GM19025 (cell line): ENCODE measurements around the gene ZNF891.

Experiments
- ATAC-seq: cut with Tn5 transposase; IDR thresholded peaks from one replicate; pipeline ENCODE4 v1.9.1; 2021; ENCODE audit warnings: mild to moderate bottlenecking, low read depth, moderate library complexity; ENCODE audit not compliant: unreplicated experiment

ZNF891 gene

DNA sequence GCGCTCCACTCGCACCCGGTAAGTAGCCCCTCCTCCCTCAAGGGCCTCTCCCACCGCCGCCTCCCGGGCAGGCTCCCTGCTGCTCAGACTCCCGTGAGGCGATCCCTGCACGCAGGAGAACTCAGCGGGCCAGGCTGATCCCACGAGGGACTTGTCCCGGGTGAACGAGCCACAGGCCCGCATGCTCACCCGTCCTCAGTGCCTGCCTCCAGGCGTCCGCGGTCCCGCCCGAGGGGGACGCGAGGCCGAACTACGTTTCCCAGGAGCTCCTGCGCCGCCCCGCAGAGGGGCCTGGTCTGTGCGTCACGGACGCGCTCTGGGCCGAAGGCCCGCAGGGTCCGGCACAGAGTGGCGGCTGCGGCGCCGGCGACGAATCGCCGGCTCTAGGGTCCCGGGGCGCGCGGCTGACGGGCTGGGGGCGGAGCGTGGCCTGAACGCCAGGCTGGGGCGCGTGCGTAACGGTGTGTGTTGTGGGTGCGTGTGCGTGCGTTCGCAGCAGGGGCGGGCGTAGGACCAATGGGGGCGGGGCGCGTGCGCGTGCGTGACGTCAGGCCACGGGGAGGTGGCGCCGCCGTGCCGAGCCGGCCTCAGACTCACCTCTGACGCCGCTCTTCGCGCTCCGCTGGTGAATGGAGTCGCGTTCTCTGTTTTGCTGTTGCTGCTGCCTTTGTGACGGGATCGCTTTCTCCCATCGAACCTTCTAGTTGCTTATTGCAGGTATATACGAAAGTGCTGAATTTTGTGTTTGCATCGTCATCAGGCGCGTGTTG is at the start of gene ZNF891, which contains the start of gene ZNF10:
Gene ZNF891, minus strand, starts transcription at position 237 of the 770 bp plus-strand sequence. CDS start 8,356 bp downstream, outside the sequence.
Gene ZNF10, plus strand, starts transcription at position 590 of the 770 bp plus-strand sequence. CDS start 13,866 bp downstream, outside the sequence.
- ATAC-seq, result peak; percentile 89

DNA sequence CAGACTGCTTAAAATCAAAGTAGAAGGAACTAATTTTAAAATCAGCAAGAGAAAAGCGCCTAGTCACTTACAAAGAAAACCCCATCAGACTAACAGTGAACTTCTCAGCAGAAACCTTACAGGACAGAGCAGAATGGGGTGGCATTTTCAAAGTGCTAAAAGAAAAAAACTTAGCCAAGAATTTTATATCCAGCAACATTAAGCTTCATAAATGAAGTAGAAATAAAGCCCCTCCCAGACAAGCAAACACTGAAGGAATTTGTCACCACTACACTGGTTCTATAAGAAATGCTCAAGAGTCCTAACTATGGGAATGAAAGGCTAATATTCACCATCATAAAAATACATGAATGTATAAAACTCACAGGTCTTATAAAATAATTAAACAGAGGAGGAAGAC is 44.8 kb upstream of the ZNF891 start:
- ATAC-seq, result no peak

DNA sequence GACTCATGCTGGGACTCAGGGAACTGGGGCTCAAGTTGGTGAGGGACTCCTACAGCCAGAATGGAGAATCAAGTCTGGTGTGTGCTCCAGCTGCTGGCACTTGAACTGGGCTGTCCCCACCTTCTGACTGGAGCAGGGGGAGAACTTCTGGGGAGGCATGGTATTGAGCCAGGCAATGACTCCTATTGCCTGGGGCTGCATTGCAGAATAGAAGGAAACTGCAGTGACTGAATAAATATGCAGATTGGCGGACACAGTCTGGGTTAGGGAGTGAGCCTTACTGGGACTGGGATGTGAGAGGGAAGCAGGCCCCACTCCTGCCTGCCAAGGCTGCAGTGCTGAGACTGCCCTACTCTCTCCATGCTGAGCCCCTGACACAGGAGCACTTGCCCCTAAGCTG is 42.4 kb upstream of the ZNF891 start:
- no peak for ATAC-seq

DNA sequence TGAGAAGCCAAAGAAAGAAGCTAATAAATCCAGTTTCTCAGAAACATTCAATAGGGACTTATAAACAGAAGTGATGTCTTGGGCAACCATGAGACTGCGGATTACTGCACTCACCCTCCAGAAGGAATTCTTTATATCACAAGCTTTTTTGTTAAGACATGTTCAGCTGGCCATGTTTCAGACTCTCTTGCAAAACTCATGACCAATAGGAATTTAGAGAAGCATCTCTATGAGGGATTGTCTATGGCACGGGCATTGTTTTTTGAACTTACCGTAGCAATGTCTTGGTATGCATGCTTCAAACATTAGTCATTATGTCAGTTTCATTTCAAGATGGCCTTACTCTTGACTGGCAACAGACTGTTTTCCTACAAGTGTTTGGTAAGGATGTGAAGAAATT is 35.7 kb upstream of the ZNF891 start:
- ATAC-seq, result no peak

DNA sequence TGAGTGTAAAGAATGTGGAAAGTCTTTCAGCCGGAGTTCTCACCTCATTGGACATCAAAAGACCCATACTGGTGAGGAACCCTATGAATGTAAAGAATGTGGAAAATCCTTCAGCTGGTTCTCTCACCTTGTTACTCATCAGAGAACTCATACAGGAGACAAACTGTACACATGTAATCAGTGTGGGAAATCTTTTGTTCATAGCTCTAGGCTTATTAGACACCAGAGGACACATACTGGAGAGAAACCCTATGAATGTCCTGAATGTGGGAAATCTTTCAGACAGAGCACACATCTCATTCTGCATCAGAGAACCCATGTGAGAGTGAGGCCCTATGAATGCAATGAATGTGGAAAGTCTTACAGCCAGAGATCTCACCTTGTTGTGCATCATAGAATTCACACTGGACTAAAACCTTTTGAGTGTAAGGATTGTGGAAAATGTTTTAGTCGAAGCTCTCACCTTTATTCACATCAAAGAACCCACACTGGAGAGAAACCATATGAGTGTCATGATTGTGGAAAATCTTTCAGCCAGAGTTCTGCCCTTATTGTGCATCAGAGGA is 26.1 kb upstream of the ZNF891 start:
- no peak for ATAC-seq

DNA sequence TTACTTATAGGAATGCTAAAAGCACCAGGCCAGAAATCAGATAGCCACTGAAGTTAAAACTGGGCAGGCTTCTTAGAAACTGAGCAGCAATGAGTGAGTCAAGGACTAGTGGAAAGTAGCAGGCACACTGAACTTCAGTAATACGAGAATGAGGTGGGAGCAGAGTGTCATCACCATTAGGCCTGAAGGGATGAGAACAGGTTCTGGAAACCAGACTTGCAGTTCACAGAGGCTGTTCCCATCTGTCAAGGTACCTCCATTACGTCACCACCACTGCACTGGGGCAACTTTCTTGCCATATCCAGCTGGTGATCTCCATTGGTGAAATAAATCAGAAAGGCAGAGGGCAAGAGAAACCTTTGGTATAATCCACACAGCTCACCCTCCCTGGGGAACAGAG is 15.9 kb upstream of the ZNF891 start:
- no peak for ATAC-seq

DNA sequence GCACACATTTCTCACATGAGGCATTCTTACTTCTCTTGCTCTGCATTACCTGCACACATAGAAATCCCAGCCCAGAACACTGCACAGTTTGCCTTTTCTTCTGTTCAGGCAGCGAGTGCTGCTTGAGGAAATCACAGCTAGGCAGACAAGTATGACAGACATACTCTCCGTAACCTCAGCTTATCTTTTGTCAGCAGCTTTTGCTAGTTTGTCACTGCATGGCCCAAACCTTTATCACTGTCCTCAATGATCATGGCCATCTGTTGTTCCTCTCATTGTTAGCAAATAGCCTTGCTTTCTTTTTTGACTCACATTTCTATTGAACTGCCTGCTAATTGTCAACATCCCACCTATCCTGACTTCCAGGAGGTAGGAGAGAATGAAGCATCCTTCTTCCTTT is 5.7 kb upstream of the ZNF891 start:
- ATAC-seq, result no peak

DNA sequence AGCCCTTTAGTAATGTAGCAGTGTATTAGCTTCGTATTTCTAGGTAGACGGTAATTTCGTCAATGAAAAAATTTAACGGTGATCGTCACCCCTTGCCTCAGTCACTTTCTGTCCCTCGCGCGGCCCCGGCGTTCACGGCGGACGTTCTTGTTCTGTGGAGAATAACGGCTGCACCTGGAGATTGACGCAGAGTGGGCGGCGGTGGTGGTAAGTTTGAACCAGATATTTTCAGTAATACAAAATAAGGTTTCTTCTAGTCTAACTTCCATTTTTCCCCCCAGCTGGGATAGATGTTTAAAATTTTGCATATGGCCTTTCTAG is 694 bp upstream of the ZNF891 start:
- no peak for ATAC-seq

DNA sequence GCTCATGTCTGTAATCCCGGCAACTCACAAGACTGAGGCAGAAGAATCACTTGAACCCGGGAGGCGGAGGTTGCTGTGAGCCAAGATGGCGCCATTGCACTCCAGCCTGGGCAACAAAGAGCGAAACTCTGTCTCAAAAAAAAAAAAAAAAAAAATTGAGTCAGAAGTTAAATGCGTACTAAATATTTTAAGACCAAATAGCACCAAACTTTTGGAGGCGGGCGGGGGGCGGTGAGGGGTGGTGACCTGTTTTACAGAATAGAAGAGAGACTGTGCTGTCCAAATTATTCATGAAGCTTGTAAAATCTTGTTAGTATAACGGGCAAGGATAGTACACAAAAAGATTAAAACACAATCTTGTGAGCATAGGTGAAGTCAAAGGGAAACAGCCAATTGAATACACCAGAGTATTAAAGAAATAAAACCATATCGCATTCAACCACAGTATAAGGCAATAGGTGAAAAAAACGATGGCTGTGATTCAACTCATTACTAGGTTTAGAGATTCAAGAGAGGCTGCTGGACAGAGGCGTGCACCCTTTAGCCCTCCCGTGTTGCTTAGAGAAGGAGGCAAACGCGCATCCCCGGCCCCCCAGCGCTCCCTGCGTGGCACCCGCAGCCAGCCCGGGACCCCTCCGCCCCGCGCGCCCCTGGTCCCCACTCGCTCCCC is 571 bp downstream of the ZNF891 start:
- no peak for ATAC-seq

DNA sequence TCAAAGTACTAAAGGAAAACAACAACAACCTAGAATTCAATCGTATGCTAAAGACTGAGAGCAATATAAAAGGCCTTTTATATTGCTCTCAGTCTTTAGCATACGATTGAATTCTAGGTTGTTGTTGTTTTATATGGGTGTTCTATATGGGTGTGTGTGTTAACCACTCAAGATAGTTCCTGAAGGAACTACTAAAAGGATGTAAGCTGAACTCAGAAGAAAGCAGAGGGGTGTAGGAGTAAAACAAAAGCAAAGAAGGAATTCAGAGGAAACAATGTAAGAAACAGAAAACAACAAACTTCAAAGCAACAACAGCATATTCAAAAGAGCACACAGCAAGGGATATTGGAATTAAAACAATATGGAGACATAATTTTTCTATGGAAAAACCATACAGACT is 5.4 kb downstream of the ZNF891 start:
- no peak for ATAC-seq

DNA sequence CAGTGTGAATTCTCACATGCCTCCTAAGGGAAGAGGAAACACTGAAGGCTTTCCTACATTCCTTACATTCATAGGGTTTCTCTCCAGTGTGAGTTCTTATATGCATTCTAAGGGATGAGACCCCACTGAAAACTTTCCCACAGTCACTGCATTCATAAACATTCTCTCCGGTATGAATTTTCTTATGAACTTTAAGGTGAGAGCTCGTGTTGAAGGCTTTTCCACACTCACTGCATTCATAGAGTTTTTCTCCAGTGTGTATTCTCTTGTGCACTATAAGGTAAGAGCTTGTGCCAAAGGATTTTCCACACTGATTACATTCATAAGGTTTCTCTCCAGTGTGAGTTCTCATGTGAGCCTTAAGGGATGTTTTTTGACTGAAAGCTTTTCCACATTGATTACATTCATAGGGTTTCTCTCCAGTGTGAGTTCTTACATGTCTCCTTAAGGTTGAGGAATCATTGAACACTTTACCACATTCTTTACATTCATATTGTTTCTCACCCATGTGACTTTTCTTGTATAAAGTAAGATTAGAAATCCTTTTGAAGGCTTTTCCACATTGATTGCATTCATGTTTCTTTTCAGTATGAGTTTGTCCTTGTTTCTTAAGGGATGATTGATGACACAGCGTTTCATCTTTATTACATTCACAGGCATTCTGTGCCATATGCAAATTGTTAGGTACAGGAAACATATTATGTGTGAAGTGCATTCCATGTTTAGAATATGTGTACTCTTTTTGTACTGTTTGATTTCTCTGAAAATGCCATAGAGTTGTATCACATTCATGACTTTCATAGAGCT is 9.5 kb downstream of the ZNF891 start:
- no peak for ATAC-seq

DNA sequence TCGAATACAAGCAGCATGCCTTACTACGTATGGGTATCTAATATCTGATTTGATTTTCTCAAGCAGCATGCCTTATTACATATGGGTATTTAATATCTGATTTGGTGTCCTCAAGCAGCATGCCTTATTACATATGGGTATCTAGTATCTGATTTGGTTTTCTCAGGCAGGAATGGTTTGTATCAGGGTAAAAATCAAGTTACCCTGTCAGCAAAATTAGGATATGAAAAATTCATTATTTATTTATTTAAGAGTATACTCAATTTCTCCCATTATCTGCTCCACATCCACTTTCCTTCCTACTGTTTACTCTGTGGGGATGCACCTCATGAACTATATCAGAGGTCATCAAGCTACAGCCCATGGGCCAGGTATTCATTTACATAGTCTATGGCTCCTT is 21.9 kb downstream of the ZNF891 start:
- ATAC-seq, result no peak

DNA sequence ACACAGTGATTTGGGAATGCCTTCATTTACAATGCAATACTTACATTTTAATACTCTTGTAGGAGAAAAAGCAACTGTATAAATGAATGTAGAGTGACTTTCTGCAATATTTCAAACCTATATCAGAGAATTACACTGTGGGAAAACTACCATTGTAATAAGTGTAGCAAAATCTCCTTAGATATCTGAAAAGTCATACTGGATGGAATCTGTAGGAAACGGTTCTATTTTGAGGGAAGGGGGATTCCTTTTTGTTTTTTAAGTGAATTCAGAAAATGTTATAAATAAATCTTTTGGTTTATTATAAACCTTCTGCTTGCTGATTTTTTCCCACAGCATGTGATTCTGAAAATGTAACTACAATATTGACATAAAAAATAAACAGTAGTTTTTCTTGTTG is 23.0 kb downstream of the ZNF891 start:
- no peak for ATAC-seq

DNA sequence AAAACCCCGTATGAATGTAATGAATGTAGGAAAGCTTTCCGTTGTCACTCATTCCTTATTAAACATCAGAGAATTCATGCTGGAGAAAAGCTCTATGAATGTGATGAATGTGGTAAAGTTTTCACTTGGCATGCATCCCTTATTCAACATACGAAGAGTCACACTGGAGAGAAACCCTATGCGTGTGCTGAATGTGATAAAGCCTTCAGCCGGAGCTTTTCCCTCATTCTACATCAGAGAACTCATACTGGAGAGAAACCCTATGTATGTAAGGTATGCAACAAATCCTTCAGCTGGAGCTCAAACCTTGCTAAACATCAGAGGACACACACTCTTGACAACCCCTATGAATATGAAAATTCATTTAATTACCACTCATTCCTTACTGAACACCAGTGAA is 23.8 kb downstream of the ZNF891 start:
- no peak for ATAC-seq

DNA sequence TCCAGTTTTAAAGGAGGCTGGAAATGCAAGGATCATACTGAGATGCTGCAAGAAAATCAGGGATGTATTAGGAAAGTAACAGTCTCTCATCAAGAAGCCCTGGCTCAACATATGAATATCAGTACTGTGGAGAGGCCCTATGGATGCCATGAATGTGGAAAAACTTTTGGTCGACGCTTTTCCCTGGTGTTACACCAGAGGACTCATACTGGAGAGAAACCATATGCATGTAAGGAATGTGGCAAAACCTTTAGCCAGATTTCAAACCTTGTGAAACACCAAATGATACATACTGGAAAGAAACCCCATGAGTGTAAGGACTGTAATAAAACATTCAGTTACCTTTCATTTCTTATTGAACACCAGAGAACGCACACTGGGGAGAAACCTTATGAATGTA is 24.5 kb downstream of the ZNF891 start:
- no peak for ATAC-seq

DNA sequence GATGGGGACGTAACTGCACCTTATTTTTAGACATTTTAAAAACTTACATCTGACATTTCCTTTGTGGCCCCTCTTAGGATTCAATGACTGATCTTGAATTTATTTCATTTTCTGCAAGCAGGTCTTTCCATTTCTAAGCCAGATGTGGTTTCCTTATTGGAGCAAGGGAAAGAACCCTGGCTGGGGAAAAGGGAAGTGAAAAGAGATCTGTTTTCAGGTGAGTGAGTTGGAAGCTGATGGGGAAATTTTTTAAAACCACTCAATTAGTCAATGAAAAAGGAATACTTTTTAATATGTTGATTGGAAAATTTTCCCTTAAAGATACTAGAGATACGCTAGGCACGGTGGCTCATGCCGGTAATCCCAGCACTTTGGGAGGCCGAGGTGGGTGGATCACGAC is 46.7 kb downstream of the ZNF891 start:
- no peak for ATAC-seq

DNA sequence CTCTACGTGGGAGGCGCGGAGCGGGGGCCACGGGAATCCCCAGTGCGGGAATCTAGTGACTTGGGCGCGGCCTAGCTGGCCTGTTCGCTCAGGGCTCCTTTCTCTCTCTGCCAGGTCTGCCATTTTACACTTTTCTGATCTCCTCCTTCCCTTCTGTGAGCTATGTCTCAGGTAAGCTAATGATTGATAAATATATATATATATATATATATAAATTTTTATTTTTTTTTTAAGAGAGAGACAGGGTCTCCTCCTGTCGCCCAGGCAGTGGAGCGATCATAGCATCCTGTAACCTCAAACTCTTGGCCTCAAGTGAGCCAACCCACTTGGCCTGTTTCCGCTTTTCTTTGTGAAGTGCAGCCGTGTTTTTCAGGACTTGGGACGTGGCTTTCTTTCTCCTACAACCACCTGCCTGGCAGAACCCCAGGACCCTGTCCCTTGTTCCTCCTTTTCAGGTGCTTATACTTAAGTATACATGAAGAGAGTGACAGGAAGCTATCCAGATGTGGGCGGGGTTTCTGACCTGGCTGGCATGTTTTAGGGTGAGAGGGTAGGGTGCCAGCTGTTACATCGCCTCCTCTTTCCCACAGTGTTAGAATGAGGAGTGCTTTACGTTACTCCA is 48.8 kb downstream of the ZNF891 start:
- no peak for ATAC-seq

DNA sequence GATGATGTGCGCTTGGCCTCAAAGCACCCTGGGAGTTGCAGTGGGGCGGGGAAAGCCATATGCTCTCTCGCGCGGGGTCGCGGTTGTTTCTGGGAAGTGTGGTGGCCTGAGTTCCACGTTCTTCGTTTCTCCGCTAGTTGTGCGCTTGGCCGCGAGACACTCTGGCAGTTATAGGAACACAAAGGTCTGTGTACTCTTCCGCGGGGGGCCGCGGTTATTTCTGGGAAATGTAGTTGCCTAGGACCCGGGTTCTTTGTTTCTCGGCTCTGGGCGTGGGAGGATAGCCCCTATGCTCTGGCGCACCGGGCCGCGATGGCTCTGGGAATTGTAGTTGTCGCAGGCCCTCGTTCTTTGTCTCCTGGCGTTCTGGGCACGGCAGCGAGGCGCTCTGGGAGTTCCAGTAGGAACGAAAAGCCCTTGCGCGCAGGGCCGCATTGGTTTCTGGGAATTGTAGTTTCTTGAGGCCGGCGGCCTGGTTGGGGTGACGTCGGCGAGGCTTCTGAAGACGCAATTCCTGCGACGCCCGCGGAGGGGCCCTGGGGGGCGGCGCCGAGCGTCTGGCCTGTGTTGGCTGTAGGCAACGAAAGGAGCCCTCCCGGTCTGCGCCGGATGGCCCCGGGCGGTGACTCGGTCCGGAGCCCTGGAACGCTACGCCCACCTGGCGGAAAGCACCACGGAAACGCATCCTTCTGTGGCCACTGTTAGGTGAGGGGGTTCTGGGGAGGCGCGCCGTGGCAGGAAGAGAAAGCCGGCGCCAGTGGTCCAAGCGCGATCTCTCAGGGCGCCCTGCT is 49.5 kb downstream of the ZNF891 start, which contains the start of gene ZNF140:
Gene ZNF140, plus strand, starts transcription at position 556 of the 791 bp plus-strand sequence. CDS start 398 bp downstream, outside the sequence.
- ATAC-seq, result peak; percentile 66

DNA sequence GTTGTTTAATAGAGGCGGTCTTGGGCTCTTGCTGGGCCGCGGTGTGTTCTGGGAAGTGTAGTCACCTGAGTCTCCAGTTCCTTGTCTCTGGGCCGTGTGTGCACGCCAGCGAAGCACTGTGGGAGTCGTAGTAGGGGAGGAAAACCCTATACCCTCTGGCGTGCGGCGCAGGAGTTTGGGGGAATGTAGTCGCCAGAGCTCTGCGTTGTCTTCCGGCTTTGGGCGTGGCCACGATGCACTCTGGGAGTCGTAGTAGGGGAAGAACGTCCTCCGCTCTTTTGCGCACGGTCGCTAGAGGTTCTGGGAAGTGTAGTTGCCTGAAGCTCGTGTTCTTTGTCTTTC is 50.1 kb downstream of the ZNF891 start:
- peak; percentile 74 for ATAC-seq

DNA sequence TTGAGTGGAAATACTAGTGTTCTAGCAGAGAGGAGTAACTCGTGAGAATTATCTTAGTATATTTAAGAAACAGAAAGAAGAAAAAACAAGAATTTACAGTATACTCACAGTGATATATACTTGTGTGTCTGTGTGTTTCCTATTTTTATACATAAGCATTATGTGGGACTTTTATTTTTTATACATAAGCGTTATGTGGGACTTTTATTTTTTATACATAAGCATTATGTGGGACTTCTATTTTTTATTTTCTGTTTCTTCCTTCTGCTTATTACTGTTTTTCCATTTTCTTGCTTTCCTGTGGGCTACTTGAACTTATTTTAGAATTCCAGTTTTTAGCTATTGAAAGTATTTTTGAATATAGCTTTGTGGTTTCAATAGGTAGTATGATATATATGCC is 56.2 kb downstream of the ZNF891 start:
- ATAC-seq, result no peak
